ENCODE results near the gene OR2C1. TPM values are rescaled to one million over a fixed set of nuclear protein-coding genes. Genes with fewer than 3 reads are reported as not detected.

Gene OR2C1
- total RNA-seq, 2 experiments from 2014 or later: not detected

- Histone ChIP-seq H3K4me3 (ENCODE audit: low read length) (no peak overlapping the region), H3K27ac (ENCODE audit: low read depth in 1 of 2, low read length in 2 of 2) (no peak overlapping the region), H3K9me3 (ENCODE audit: control insufficient read depth in 1 of 2, insufficient read depth in 1 of 2, low read length in 2 of 2) (peaks cover 0 to 3% of the 10 kb centered on the region in 2 experiments), H3K36me3 (ENCODE audit: insufficient read depth, low read length) (no peaks in the 10 kb centered on the region), H3K27me3 (ENCODE audit: control insufficient read depth in 1 of 2, insufficient read depth in 2 of 2, low read length in 2 of 2) (no peaks in the 10 kb centered on the region), H3K4me1 (ENCODE audit: insufficient read depth, low read length) (no peaks in the 10 kb centered on the region)
- H3K27ac Mint-ChIP-seq: no peak overlapping the region
- ChIA-PET POLR2A (no interaction called here), CTCF (no interaction called here)
- H3K27me3 Mint-ChIP-seq: no peaks in the 10 kb centered on the region
- no peaks in the 10 kb centered on the region for H3K9me3 Mint-ChIP-seq
- no peak for TF ChIP-seq CTCF (IDR thresholded peaks at IDR 0.05)
- H3K4me3 Mint-ChIP-seq: no peak overlapping the region
- DNase-seq (no peak), ATAC-seq (ENCODE audit: poor library complexity) (no peak)
- H3K36me3 Mint-ChIP-seq (ENCODE audit: low read depth): no peaks in the 10 kb centered on the region
- intact Hi-C loops (cut with DNase I, micrococcal nuclease): no loop called here
- H3K4me1 Mint-ChIP-seq (ENCODE audit: low read depth): no peaks in the 10 kb centered on the region
Measured at GRCh38 chr16:3347586-3347985, 8.1 kb upstream of the OR2C1 start.

GRCh38 chr16:3348547-3349167 lies 7.0 kb upstream of the OR2C1 start:
- Histone ChIP-seq H3K36me3 (ENCODE audit: insufficient read depth, low read length) (no peaks in the 10 kb centered on the region), H3K27me3 (ENCODE audit: control insufficient read depth in 1 of 2, insufficient read depth in 2 of 2, low read length in 2 of 2) (no peaks in the 10 kb centered on the region), H3K27ac (ENCODE audit: low read depth in 1 of 2, low read length in 2 of 2) (no peak overlapping the region), H3K9me3 (ENCODE audit: control insufficient read depth in 1 of 2, insufficient read depth in 1 of 2, low read length in 2 of 2) (peaks cover 0 to 10% of the 10 kb centered on the region in 2 experiments), H3K4me1 (ENCODE audit: insufficient read depth, low read length) (peaks cover 2% of the 10 kb centered on the region), H3K4me3 (ENCODE audit: low read length) (no peak overlapping the region)
- intact Hi-C loops (cut with DNase I, micrococcal nuclease): no loop called here
- no peaks in the 10 kb centered on the region for H3K36me3 Mint-ChIP-seq (ENCODE audit: low read depth)
- ATAC-seq (ENCODE audit: poor library complexity) (no peak), DNase-seq (no peak)
- H3K27me3 Mint-ChIP-seq: no peaks in the 10 kb centered on the region
- no peaks in the 10 kb centered on the region for H3K9me3 Mint-ChIP-seq
- CTCF ChIA-PET: no interaction called here
- POLR2A ChIA-PET: no interaction called here
- H3K4me3 Mint-ChIP-seq: no peak overlapping the region
- no peak overlapping the region for H3K27ac Mint-ChIP-seq
- no peaks in the 10 kb centered on the region for H3K4me1 Mint-ChIP-seq (ENCODE audit: low read depth)
- TF ChIP-seq CTCF (IDR thresholded peaks at IDR 0.05): no peak

- no peaks in the 10 kb centered on the region for H3K36me3 ChIP-seq (ENCODE audit: insufficient read depth, low read length)
- ATAC-seq (ENCODE audit: poor library complexity) (no peak), DNase-seq (no peak)
- H3K27ac Mint-ChIP-seq: no peak overlapping the region
- H3K27me3 ChIP-seq (ENCODE audit: control insufficient read depth in 1 of 2, insufficient read depth in 2 of 2, low read length in 2 of 2): no peaks in the 10 kb centered on the region
- H3K27me3 Mint-ChIP-seq: no peaks in the 10 kb centered on the region
- intact Hi-C loops (cut with DNase I, micrococcal nuclease): no loop called here
- H3K27ac ChIP-seq (ENCODE audit: low read depth in 1 of 2, low read length in 2 of 2): no peak overlapping the region
- CTCF ChIA-PET: no interaction called here
- H3K4me3 ChIP-seq (ENCODE audit: low read length): no peak overlapping the region
- no peaks in the 10 kb centered on the region for H3K36me3 Mint-ChIP-seq (ENCODE audit: low read depth)
- H3K4me3 Mint-ChIP-seq: no peak overlapping the region
- POLR2A ChIA-PET: no interaction called here
- H3K9me3 ChIP-seq (ENCODE audit: control insufficient read depth in 1 of 2, insufficient read depth in 1 of 2, low read length in 2 of 2): peaks cover 0 to 14% of the 10 kb centered on the region in 2 experiments
- peaks cover 6% of the 10 kb centered on the region for H3K4me1 ChIP-seq (ENCODE audit: insufficient read depth, low read length)
- TF ChIP-seq CTCF (IDR thresholded peaks at IDR 0.05): no peak
- H3K9me3 Mint-ChIP-seq: no peaks in the 10 kb centered on the region
- peaks cover 2% of the 10 kb centered on the region for H3K4me1 Mint-ChIP-seq (ENCODE audit: low read depth)
Measured at GRCh38 chr16:3349175-3349574, 6.5 kb upstream of the OR2C1 start.
